NCI-H2227 treated with DMSO at 0.1 percent for 48 hours (cell line): ENCODE results near the gene SMARCAL1.
"Not testable (repeated sequence)": the region's sequence is repeated elsewhere in the genome, so short reads cannot be mapped to it uniquely, and the experiment has no call there.

Experiments
- DNase-seq: peaks from one replicate; lab custom pipeline; 2025; lab: John Stamatoyannopoulos, UW

SMARCAL1 gene

DNA sequence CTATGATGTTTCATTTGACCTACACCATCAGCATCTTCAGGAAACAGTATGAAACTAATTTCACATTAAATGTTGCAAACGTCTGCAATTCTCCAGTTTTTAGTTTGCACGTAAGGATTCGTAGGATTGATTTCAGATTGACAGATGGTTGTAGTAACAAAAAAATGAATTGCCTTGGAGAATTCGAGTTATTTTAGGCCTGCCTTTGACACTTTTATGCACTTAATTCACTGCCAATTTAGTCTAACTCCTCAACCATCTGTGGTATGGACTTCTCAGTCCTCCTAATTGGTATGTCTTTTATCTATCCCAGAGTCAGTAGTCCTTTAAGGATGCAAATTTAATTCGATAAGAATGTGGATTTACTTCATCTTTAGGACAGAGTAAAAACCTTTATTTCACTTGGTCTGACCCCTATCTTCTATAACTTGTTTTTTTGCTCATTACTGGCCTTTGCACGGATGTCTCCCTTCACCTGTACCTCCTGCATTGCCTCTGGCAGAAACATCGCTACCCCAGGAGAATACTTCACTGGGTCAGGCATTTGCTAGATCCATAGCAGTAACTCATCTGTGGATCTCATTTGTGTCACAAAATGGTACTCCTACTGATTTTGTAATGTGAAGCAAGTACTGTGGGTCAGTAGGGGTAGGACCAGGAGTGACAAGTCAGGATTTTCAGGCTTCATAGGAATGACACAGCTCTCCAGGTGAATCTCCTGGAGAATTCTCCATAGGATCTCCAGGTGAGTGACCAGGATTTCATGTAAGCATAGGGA is 90.3 kb downstream of the SMARCAL1 start:
- no peak for DNase-seq

DNA sequence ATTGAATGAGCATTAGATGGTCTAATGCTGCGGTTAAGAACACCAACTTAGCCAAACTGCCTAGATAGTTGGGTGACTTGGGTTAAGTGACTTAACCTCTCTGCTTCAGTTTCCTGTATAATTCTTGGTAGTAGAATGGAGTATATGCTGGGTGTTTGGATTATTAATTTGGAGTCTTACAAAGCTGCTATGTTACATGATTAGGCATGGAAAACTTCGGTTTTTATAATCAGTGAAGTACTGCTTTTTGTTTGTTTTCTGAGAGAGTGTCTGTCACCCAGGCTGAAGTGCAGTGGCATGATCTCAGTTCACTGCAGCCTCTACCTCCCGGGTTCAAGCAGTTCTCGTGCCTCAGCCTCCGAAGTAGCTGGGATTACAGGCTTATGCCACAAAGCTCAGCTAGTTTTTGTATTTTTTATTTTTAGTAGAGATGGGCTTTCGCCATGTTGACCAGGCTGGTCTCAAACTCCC is 90.9 kb downstream of the SMARCAL1 start:
- no peak for DNase-seq

DNA sequence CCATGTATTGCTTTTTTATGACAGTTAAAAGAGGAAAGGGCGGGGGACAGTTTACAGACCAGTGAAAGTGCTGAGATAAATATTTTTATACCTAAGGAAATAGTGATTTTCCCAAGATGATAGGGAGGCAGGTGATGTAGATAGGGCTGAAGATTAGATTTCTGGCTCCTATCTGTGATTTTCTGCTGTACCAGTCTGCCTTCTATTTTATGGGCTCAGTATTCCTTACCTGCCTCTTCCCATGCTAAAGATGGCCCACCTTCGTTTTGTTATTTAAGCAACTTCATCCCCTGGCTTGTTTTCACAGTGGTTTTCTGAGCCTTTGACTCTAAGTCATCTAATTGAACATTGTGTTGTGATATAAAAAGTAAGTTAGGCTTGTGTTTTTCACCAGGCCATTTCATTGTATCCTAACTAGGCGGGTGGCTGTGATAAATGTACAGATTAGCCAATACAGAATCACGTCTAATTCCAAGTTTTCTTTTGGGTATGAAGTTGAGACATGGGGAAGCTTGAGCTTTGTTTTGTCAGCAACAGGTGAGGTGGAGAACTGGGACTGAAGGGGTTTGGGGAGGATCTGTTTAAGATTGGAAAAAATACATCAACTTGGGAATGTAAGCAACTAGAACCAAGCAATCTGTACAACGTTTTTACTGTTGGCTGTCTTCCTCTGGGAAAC is 91.6 kb downstream of the SMARCAL1 start:
- no peak for DNase-seq

DNA sequence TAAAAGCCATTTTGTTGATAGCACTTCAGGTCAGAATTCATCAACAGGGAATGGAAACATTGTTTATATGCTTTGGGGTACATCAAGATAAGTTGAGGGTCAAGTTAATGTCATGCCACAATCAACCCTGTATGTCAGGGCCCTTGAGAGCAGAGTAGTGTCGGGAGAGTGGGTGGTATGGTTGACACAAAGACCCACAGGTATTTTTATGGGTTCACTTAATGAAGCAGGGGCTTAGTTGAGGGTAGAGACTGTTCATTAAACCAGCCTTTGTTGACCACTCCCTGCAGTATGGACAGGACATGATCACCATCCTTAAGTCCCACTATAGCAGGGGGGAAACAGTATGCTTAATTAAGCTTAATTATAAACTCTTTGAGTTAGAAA is 92.1 kb downstream of the SMARCAL1 start:
- DNase-seq: no peak

DNA sequence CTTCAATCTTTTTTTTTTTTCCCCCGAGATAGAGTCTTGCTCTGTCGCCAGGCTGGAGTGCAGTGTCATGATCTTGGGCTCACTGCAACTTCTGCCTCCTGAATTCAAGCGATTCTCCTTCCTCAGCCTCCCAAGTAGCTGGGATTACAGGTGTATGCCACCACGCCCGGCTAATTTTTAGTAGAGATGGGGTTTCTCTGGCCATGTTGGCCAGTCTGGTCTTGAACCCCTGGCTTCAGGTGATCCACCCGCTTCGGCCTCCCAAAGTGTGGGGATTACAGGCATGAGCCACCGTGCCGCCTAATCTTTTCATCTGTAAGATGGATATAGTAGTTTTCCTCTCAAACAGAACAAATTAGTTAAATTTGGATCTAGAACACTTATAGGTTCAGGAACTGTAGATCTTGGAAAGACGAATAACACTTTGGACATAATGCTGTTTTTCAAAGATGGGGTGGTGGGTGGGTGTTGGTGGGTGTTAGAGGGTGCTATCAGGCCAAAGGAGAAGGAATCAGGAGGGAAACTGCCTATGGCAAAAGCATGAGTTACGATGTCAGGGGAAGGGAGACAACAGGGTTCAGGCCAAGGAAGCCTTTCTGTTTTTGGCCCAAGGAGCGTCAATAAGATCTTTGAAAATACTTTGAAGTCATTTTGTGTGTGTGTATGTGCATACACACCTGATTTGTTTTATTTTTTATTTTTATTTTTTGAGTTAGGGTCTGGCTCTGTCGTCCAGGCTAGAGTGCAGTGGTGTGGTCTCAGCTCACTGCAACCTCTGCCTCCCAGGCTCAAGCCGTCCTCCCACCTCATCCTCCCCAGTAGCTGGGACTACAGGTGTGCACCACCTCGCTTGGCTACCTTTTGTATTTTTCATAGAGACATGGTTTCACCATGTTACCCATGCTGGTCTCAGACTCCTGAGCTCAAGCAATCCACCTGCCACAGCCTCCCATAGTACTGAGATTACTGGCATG is 93.1 kb downstream of the SMARCAL1 start:
- no peak for DNase-seq

DNA sequence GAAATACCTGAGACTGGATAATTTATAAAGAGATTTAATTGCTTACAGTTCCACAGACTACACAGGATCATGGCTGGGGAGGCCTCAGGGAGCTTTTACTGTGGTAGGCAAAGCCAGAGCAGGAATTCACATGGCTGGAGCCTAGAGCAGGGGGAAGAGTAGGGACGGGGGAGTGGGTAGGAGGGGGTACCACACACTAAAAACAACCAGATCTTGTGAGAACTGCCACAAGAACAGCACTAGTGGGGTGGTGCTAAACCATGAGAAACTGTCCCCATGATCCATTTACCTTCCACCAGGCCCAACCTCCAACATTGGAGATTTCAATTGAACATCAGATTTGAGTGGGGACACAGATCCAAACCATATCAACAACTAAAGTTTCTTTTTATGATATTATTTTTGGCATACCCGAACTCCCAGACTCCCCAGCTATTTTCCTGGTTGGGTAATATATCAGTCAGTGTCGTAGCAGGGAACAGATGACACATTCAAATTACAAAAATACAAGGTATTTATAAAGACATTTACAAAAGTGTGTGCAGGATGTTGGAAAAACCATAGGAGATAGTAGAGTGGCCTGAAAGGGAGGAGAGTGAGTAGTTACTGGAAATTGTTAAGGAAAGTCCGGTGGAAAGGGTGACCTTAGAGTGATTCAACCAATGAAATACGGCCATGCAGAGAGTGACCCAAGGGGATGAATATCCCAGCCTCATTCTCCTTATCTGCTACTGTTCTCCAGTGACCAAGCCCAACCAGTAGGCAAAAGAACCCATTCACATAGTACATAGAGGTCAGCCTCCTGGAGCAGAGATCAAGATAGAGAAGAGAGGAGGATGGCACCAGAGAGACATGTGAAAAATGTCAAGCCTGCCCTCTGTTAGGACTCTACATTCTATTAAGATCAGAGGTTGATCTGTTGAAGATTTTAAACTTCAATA is 95.2 kb downstream of the SMARCAL1 start:
- DNase-seq: no peak

DNA sequence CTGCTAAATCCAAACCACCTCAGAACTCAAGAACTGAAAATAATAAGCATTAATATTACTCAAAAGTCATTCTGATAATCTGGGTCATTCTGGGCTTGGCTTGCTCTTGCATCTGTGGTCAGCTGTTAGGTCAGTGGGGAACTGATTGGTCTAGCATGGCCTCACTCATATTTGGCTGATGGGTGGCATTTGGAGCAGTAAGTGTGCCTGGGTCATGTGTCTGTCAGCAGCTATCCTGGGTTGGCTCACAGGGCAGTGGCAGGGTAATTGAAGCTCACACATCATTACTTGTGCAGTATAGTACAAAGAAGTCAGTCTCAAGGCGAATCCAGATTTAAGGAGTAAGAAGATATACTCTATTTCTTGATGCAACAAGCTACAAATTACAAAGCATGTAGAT is 95.9 kb downstream of the SMARCAL1 start:
- no peak for DNase-seq

DNA sequence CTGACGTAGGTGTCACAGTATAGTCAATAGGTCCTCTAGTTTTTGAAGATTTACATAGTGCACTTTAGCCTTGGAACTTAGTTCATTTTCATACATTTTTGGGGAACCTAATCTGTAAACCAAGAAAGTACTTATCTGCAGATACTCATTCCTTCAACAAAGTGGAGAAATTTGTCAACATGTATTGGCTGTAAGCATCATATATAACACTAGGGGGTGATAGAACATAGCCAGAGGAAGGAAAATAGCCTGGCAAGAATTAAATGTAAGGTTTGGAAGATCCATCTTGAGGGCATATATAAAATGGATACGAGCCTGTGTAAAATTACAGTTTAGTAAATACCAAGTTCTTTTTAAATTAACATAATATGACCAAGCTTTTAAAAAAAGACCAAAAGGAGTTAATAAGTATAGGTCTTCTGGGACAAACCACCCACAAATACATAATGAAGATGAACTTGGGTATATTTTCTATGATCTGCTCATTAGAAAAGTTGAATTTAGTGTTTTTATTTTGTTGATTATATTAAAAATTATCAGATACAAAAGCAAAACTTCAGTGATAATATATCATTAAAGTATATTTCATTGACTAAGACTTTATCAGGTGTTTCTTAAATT is 104.6 kb downstream of the SMARCAL1 start:
- DNase-seq: peak; percentile 89

DNA sequence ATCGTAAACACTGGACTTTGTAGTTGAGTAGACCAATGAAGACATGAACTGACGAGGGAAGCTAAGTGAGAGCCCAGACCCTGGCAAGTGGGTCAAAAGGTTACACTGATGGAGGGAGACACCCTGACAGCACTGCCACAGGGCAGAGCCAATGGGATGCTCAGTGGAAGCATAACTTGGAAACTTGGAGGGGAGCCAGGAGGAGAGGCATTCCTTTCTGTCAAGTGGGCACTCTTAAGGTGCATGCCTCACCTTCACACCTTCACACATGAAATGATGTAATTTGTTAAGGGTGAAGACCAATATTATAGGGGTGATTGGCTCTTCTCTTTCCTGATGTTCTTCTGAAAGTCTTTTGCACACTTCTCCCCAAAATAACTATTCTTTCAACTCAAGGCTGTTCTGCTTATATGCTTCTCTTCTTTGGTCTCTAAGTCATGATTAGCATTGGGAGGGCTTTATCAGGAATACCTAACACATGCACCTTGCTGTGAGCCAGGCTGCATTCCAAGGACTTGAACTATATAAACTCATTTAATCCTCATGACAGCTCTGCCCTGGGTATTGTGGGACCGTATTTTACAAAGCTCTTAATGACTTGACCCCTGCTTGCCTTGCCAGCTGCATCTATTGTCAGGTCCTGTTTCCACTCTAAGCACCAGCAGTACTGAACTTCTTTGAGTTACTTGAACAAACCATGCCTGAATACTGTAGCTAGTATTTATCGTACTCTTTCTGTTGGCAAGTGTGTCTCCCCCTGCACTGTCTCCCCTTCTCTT is 105.4 kb downstream of the SMARCAL1 start:
- DNase-seq: no peak

DNA sequence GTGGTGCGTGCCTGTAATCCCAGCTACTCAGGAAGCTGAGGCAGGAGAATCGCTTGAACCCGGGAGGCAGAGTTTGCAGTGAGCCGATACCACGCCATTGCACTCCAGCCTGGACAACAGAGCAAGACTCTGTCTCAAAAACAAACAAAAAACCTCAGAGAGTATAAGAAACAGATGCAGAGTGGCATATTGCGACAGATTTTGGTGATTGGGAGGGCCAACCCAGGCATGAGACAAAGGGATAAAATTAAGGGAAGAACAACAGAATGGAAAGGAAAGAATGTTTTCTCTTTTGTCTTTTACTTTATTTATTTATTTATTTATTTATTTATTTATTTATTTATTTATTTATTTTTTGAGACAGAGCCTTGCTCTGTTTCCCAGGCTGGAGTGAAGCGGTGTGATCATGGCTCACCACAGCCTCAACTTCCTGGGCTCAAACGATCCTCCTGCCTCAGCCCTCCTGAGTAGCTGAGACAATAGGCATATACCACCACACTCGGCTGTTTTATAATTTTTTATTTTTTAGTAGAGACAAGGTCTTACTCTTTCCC is 106.4 kb downstream of the SMARCAL1 start:
- not testable (repeated sequence) for DNase-seq

DNA sequence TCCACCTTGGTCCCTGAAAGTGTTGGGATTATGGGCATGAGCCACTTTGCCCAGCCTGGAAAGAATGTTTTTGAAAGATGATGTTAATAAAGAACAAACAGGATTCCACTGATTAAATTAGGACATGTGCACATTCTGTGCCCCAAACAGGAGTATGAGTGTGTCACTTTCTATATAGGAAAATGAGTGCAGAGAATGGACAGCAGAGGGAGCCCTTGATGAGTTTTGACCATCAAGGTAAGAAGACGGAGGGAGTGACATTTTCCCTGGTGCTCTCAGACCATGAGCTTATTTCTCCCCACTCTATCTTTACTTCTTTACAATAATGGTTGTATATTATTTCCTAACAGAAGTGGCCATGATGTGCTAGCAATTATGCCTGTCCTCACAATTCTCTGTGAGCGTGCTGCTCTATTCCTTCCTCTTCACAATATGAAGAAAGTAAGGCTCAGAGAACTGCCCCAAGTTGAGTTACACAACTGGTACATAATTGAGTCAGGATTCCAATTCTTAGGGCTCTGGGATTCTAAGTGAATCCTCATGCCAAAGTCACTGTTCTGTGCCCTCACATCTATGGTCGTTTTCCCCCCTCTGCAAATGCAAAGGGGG is 107.0 kb downstream of the SMARCAL1 start:
- peak; percentile 89 for DNase-seq

DNA sequence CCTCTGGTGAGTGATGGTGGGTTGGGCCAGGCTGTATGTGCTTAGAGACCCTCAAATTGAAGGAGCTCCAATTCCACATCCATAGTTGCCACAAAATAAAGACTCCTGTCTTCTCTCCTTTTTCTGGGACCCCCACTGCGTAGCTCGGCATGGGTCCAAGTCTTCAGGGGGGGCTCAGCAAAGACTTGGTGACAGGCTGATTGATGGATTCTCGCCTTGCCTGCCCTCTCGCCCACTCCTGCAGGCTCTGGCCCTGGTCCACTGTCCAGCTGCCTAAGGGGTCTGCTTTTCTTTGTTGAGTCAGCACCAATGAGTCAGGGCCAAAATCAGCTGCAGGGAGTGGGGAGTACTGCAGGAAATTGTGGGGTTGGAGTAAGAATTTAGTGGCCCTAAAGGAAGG is 107.8 kb downstream of the SMARCAL1 start:
- no peak for DNase-seq

DNA sequence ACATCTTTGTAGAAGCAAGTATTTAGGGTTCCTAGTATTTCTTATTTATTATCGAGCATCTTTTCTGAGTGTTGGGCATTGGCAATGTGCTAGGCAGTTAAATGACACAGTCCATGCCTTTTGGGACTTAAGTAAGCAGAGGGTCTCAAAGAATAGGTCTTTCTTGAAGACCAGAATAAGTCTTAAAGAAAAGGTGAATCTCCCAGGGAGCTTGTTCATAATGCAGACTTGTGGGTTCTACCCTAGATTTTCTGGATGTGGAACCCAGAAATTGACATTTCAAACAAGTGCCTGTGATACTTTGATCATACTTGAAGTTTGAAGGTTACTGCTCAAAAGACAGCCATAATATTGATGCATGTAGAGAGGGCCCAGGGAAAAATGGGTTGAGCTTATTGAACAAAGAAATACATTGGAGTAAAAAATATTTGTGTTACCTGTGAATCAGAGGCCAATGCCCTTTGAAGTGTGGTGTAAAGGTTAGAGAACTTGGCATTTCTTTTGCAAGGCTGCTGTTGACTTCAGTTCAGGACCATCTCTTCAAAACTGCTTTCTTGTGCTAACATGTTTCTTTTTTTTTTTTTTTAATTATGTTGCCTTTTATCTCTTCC is 110.7 kb downstream of the SMARCAL1 start:
- no peak for DNase-seq

DNA sequence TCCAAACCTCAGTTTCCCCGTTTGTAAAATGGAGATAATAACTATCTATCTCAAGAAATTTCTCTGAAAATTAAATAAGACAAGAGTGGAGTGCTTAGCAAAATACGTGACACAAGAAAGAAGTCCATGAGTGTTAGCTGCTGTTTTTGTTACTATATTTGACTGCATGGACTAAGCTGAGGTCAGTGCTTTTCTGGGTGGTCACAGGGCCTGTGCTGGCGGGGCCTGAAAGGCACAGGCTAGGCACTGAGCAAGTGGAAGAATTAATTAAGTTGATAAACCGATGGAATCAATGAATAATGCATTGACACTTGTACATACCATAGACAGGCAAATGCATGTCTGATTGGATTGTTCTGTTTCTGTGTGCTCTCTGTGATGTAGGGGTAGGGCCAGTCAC is 113.7 kb downstream of the SMARCAL1 start:
- no peak for DNase-seq

DNA sequence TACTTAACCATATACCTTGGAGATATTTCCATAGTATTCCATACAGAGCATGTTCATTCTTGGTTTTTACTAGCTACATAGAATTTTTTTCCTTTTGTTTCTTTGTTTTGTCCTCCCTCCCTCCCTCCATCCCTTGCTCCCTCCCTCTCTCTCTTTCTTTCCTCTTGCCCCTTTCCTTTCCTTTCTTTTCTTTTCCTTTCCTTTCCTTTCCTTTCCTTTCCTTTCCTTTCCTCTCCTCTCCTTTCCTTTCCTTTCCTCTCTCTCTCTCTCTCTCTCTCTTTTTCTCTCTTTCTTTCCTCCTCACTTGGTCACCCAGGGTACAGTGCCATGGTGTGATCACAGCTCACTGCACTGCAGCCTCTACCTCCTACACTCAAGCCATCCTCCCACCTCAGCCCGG is 114.7 kb downstream of the SMARCAL1 start:
- DNase-seq: no peak

DNA sequence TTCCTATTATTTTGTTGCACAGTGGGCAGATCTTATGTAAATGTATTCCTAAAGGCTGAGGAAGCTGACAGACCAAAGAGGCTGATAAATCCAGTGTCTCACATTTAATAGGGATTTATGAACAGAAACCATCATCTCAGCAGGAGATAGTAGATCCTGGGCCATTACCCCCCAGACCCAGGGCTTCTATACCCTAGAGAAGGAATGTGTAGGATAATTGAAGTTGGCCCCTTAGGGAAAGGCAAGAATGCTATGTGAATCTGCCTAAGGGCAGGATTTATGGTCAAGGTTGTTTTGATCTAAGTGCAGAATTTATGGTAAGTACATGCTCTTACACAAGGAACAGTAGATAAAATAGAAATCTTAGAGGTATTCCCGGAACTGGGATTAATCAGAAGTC is 115.3 kb downstream of the SMARCAL1 start:
- no peak for DNase-seq

DNA sequence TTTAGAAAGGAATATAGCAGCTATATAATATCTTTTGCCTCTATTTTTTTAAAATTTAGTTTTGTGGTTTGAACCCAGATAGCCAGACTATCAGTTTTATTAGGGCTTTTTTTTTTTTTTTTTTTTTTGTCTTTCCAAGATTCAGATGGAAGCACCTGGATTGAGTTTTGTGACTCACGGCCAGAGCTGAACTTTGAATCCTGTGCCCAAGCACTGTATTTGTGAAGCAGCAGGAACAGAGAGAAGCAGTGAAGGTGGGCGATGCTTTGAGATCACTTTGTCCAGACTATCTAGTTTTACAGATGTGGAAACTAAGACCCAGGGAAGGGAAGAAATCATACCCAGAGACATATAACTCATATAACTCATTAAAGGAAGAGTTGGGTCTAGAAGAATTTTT is 120.3 kb downstream of the SMARCAL1 start:
- DNase-seq: no peak
